Epidermal melanocyte (primary cell): Measurements from ENCODE around the gene BRIP1.

Experiments
- DNase-seq: peaks from one replicate; pipeline ENCODE4 v3.0.0; 2011; ENCODE audit warnings: low spot score; ENCODE audit not compliant: insufficient read length

BRIP1 gene

DNA sequence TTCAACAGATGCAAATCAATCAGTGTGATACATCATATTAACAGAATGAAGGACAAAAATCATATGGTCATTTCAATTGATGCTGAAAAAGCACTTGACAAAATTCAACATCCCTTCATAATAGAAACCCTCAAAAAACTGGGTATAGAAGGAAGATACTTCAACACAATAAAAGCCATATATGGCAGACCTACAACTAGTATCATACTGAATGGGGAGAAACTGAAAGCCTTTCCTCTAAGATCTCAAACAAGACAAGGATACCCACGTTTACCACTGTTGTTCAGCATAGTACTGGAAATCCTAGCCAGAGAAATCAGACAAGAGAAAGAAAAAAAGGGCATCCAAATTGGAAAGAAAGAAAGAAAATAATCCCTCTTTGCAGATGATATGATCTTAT, 225.2 kb downstream of the BRIP1 start:
- DNase-seq, result no peak

- DNase-seq, result no peak
These were observed 227.4 kb downstream of the BRIP1 start for GRCh38 chr17:61635913-61636432.

- DNase-seq, result no peak
These were observed 228.3 kb downstream of the BRIP1 start for GRCh38 chr17:61634942-61635538.

DNA sequence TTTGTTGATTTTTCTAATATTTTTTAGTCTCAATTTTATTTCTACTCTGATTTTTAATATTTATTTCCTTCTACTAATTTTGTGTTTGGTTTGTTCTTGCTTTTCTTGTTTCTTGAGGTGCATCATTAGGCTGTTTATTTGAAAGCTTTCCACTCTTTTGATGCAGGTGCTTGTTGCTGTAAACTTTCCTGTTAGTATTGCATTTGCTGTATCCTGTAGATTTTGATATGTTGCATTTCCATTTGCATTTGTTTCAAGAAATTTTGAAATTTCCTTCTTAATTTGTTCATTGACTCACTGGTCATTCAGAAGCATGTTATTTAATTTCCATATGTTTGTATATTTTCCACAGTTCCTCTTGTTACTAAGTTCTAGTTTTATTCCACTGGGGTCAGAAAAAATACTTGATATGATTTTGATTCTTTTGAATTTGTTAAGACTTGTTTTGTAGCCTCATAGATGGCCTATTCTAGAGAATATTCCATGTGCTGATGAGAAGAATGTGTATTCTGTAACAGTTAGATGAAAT, 229.3 kb downstream of the BRIP1 start:
- DNase-seq, result no peak

DNA sequence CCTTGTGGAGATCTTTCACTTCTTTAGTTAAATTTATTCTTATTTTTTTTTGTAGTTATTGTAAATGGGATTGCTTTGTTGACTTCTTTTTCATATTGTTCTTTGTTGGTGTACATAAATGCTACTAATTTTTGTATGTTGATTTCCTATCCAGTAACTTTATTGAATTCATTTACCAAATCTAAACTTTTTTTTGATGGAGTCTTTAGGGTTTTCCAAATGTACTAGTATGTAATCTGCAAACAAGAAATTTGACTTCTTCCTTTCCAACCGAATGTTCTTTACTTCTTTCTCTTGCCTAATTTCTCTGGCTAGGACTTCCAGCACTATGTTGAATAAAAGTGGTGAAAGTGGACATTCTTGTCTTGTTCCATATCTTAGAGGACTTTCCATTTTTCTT, 230.5 kb downstream of the BRIP1 start:
- no peak for DNase-seq

- DNase-seq, result no peak
These were observed 231.5 kb downstream of the BRIP1 start for GRCh38 chr17:61631800-61632199.
